IMR-90 (cell line): ENCODE measurements around the gene CHRM4.
"Not testable (repeated sequence)": the region's sequence is repeated elsewhere in the genome, so short reads cannot be mapped to it uniquely, and the experiment has no call there.

Source experiments
- CEBPB ChIP-seq: IDR thresholded peaks from 2 replicates; pipeline ENCODE4 v1.6.1; 2012; ENCODE audit warnings: low read depth, low read length, improper control_type of control experiment
- CTCF ChIP-seq: conservative IDR thresholded peaks from 2 replicates; pipeline ENCODE4 v1.5.1; 2012; ENCODE audit warnings: mild to moderate bottlenecking, low read depth, low read length, improper control_type of control experiment
- ELK1 ChIP-seq: fragments of 150-350 bp; IDR thresholded peaks from 2 replicates; pipeline ENCODE4 v1.6.1; 2016; ENCODE audit warnings: low read depth, mild to moderate bottlenecking, low read length, moderate library complexity, borderline replicate concordance
- MXI1 ChIP-seq: IDR thresholded peaks from 2 replicates; pipeline ENCODE4 v1.6.1; 2012; ENCODE audit warnings: low read depth, mild to moderate bottlenecking, low read length, moderate library complexity, borderline replicate concordance
- POLR2A ChIP-seq: IDR thresholded peaks from 2 replicates; pipeline ENCODE4 v1.6.1; 2012; ENCODE audit warnings: mild to moderate bottlenecking, low read depth, low read length
- SMC3 ChIP-seq: fragments of 150-350 bp; IDR thresholded peaks from 2 replicates; pipeline ENCODE4 v1.6.1; 2016; ENCODE audit warnings: low read depth, mild to moderate bottlenecking, antibody characterized with exemption, low read length, moderate library complexity
- USF2 ChIP-seq: fragments of 150-350 bp; IDR thresholded peaks from 2 replicates; pipeline ENCODE4 v1.6.1; 2017; ENCODE audit warnings: mild to moderate bottlenecking, antibody characterized with exemption, low read length, low read depth

- not testable (repeated sequence) for TF ChIP-seq CTCF, POLR2A, SMC3, ELK1, CEBPB, USF2, MXI1
Observed at GRCh38 chr11:46371262-46371661, 20.3 kb downstream of the CHRM4 start.
